GM18519 (cell line): ENCODE data around the gene IQGAP3.
"Not testable (repeated sequence)": the region's sequence is repeated elsewhere in the genome, so short reads cannot be mapped to it uniquely, and the experiment has no call there.

Experiments
- ATAC-seq: cut with Tn5 transposase; IDR thresholded peaks from one replicate; pipeline ENCODE4 v1.9.1; 2021; ENCODE audit warnings: mild to moderate bottlenecking, moderate library complexity; ENCODE audit not compliant: unreplicated experiment, low FRiP score

Gene IQGAP3

DNA sequence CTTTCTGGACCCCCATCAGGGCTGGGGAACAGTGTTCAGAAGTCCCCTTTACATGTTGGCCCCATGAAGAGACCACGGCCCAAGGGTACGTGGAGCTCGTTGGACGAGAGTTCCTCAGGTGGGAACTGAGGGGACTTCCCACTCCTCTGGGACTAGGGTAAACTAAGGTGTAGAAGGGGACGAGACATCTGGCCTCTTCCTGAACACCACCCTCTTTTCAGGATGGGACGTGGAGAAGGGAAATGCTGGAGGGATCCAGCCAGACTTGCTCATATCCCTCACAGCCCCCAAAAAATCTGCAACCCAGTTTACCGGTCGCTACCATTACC, 21.3 kb upstream of the IQGAP3 start:
- no peak for ATAC-seq

DNA sequence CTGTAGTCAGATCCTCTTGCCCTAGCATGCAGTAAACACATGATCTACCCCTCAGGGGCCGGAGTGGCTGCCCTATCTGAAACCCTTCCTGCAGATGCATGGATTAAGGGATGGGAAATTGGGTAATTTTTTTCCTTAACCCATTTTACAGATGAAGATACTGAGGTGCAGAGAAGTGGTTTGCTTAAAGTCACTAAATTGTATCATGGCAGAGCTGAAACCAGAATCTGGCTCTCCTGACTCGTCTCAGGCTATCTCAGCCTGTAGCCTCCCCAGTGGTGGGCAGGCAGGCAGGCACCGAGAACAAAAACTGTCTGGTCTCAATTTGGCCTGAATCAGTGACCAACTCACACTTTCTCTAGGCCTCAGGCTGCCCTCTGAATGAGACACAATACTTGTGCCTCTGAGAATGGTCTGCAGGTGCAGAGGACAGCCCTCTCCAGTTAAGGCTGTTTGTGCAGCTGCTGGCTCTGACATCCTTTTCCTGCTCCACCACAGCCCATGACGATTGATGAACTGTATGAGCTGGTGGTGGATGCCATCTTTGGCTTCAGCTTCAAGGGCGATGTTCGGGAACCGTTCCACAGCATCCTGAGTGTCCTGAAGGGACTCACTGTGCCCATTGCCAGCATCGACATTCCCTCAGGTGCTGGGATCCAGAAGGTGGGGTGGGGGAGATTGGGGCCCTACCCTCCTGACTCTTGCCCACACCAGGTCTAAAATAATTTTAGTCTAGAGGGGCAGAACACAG, 20.7 kb upstream of the IQGAP3 start:
- no peak for ATAC-seq

DNA sequence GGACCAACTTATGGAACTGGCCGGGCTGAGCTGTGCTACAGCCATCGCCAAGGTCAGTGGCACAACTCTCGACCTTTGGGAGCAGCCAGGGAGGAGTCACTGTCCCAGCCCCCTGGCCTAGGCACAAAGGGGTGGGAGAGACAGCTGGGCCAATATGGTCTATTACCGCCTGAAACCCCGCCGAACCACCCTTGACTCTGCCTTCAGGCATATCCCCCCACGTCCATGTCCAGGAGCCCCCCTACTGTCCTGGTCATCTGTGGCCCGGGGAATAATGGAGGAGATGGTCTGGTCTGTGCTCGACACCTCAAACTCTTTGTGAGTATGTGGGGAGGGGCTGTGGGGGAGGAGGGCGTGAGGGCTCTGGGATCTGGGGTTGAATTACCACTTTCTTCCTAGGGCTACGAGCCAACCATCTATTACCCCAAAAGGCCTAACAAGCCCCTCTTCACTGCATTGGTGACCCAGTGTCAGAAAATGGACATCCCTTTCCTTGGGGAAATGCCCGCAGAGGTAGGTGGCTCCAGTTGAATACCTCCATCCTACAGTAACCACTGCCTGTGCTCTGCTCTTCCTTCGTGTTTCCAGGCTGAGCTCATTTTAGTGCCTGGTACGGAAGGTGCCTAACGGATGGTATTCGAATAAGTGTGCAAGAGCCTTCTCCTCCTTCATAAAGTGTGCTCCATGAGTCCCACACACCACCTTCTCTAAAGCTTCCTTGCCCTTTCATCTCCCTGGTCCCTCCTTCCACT, 20.0 kb upstream of the IQGAP3 start:
- no peak for ATAC-seq

DNA sequence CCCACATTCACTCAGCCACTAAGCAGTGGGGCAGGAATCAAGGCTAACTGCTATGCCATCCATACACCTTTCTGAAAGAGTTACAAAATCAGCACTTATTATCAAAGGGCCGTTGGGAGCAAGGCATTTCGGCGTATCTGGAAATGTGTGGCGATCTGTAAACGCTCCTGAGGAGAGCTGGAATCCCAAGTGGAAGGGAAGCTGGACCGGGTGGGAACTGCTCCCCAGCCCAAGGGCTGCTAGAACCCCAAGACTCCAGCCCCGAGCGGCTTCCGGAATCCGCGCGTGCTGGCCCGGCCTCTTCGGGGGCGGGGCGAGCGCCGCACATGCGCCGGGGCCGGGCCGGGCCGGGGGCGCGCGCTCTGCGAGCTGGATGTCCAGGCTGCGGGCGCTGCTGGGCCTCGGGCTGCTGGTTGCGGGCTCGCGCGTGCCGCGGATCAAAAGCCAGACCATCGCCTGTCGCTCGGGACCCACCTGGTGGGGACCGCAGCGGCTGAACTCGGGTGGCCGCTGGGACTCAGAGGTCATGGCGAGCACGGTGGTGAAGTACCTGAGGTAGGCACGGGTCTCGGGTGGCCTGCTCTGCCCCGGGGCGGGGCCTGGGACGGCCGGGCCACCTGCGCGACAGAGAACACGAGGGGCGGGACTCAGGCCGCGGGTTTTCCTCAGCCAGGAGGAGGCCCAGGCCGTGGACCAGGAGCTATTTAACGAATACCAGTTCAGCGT, 19.2 kb upstream of the IQGAP3 start, which contains the start of gene NAXE:
Gene NAXE, plus strand, starts transcription at position 345 of the 726 bp plus-strand sequence. Its CDS starts 29 bp downstream, at position 374.
- ATAC-seq = peak; percentile 55

DNA sequence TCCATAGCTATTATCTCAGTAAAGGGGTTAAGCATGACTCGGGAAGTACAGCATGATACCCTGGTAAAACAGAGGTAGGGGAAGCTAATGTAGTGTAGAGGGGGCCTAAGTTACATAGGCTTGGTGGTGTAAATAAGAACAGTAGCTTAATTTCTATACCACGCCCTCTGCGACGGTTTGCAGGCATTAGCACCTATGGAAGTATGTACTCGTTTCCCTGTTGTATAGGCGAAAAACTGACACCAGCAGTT, 18.7 kb upstream of the IQGAP3 start:
- no peak for ATAC-seq

DNA sequence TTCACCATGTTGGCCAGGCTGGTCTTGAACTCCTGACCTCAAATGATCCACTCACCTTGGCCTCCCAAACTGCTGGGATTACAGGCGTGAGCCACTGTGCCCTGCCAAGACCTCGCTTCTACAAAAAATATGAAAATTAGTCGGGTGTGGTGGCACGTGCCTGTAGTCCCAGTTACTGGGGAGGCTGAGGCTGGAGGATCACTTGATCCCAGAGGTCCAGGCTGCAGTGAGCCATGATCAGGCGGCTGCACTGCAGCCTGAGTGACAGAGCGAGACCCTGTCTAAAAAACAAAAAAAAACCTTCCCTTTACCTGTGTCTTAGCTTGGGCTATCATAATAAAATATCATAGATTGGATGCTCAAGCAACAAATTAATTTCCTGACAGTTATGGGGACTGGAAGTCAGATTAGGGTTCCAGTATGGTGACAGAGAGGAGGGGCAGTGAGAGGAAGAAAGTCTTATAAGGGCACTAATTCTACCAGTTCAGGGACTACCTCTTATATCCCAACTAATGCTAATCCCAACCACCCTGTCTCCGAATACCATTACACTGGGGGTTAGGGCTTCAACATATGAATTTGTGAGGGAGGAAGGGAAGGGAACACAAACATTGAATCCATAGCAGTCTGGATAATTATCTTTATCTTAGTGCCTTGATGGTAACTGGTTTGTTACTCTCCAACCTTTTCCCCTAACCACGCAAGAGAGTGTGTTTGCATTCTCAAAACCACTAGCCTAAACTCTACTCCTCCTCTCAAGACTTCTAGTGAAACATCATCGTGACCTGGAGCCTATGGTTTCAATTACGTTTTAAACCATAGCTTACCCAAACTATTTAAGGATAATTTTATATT, 18.2 kb upstream of the IQGAP3 start:
- no peak for ATAC-seq

DNA sequence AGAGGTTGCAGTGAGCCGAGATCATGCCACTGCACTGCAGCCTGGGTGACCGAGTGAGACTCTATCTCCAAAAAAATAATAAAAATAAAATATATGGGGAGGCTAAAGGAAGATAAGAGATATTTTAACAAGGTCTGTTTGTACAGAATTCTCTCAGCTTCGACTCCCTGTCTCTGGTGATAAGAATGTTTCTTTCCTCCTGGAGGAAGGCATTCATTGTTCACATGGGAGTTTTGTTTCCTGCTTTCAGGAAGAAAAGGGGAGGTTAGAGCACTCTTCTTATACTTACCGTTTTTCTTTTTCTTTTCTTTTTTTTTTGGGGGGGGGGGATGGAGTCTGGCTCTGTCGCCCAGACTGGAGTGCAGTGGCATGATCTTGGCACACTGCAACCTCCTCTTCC, 17.2 kb upstream of the IQGAP3 start:
- ATAC-seq = no peak

DNA sequence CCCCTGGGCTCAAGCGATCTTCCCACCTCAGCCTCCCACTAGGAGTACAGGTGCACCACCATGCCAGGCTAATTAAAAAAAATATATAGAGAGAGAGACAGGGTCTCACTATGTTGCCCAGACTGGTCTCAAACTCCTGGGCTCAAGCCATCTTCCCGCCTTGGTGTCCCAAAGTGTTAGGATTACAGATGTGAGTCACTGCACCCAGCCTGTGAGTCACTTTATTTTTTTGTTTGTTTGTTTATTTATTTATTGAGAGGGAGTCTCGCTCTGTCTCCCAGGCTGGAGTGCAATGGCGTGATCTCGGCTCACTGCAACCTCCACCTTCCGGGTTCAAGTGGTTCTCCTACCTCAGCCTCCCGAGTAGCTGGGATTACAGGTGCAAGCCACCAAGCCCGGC, 15.6 kb upstream of the IQGAP3 start:
- not testable (repeated sequence) for ATAC-seq

DNA sequence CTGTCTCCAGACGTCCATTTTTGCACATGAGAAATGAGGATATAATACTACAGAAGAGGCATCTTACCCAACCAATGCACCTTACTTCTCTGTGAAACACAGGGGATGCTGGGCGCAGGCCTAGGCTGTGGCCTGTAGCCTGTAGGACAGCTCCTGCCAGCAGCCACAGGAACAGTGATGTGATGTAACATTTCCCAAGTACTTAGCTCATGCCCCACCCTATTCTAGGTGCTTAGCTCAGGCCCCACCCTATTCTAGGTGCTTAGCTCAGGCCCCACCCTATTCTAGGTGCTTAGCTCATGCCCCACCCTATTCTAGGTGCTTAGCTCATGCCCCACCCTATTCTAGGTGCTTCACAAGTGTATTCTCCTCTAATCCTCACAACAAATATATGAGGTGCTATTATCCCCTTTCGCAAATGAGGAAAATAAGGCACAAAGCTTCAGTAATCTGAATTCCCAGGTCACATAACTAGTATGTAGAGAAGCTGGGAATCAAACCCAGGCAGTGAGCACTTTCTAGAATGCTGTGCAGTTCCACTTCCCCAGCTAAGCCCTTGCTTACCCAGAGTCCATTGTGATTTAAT, 14.6 kb upstream of the IQGAP3 start:
- ATAC-seq = no peak

DNA sequence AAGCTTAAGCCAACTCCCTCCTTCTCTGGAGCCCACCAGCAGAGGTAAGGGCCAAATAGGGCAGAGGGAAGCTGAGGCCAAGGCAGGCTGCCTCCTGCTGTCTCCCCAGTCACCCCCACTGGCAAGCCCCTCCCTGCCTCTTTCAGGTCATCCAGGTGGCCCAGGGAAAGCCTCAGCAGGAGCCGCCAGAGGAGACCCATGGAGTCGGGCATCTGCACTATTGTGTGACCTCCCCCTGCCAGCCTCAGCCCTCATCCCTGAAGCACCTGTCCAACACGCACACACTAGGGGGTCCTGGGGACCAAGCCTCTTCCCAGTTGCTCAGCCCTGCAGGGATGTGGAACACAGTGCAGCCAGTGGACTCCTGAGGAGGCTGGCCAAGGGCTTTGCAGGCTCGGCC, 14.0 kb upstream of the IQGAP3 start:
- ATAC-seq = no peak

DNA sequence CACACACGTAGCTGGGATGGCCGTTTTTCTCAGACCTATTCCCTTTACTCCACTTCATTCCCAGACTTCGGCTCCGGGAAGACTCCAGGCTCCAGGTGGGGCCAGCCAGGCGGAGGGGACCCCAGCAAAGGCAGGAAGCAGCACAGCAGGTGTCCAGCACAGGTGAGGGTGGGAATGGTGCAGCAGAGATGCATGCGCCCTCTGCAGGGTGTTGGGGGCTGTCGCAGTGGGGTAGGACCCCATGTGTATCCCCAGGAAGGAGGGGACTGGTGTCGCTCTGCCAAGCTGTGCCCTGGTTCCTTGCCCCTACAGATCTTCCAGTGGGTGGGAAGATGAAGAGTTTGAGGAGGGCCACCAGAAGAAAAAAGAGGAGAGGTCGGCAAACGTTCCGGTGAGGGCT, 12.4 kb upstream of the IQGAP3 start:
- ATAC-seq = no peak

DNA sequence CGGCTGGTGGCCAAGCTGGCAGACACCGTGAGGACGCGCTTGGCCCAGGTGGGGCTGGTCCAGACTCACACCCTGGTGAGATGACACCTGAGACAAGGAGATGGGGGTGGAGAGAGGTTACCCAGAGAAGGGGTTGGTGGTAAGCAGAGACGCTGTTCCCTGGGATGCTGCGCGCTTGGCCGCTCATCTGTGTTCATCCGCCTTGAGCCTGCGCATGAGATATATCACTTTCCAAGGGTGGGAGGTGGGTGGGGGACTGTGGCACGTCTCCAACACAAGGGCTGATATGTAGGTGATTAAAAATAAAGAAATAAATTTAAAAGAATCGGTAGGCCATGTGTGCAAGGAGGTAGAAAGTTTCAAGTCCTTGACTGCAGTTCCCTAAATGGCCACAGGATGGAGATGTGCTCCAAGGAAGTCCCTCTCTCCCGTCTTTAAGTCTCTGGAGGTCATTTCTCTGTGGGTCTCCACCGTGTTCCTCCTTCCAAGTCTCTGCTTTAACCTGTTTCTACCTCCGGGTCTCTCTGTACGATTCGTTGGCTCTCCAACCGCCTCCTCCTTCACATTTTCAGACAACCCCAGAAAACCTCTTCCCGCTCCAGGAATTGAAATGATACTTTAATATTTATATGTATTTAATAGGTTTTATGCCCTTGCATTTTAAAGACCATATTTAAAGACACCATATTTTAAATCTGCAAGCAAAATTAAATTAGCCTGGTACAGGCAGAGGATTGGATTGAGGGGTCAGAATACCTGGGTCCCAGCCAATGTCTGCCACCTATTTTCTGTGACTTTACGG, 11.7 kb upstream of the IQGAP3 start:
- ATAC-seq = no peak

DNA sequence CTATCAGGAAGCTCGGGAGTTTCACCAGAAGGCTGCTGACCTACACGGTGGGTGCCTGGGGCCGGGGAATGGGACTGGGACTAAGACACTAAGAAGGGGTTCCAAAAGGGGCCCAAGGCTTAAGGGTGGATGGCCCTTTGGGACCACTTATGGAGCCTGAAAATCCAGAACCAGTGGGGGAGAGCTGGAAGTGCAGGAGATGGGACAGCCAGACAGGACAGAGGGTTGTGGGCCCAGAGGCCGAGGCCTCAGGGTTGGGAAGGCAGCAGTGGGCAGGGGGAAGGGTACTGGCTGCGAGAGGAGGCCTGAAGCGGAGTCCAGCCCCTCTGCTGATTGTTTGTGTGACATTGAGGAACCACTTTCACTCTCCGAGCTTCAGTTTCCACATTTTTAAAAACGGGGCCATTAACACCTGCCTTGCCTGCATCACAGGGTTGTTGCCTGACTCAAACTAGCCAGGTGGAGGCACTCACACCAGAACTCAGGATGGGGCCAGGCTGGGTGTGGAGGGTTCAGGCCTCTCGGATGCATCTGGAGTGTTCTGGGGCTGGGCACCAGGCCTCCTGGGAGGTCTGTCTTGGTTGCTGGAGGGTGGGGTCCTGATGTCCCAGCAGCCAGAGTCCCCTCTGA, 10.1 kb upstream of the IQGAP3 start:
- ATAC-seq = no peak

DNA sequence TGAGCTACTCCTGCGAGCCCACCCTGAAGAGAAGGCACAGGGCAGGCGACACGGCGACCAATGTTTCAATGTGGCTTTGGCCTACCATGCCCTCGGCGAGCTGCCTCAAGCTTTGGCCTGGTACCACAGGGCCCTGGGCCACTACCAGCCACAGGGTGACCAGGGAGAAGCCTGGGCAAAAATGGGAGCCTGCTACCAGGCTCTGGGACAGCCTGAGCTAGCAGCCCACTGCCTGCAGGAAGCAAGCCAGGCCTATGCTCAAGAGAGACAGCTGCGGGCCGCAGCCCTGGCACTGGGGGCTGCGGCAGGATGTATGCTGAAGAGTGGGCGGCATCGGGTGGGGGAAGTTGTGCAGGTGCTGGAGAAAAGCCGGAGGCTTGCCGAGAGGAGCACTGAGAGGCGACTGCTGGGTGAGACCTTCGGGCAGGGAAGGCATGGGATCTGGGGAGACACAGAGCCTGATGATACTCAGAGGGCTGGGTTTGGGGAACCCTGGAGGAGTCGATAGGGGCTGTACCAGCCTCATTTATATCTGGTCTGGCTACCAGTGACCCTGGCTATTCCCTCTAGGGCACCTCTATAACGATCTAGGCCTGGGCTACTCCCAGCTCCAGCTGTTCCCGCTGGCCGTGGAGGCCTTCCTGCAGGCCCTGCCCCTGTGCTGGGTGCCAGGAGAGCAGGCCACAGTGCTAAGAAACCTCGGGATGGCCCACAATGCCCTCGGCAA, 9.5 kb upstream of the IQGAP3 start:
- ATAC-seq = no peak

DNA sequence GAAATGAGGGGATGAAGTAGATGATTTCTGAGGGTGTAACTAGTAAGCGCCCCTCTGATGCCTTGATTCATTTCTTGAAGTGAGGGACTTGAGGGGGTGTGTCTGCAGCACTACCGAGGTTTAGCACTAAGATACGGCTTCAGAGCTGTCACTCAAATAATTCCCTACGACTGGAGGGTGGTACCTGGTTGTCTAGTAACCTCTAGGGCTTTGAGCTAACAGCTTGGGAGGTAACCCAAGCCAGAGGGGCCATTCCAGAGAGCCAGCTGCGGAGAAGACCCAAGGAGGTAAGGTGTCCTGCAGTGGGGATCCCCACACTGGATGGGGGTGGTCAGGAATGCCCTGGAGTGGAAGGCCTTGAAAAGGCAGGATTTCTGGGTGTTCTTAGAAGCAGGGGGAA, 7.1 kb upstream of the IQGAP3 start, which contains the start of gene TTC24:
Gene TTC24, plus strand, starts transcription at position 252 of the 400 bp plus-strand sequence. CDS start 1,642 bp downstream, outside the sequence.
- ATAC-seq = no peak

DNA sequence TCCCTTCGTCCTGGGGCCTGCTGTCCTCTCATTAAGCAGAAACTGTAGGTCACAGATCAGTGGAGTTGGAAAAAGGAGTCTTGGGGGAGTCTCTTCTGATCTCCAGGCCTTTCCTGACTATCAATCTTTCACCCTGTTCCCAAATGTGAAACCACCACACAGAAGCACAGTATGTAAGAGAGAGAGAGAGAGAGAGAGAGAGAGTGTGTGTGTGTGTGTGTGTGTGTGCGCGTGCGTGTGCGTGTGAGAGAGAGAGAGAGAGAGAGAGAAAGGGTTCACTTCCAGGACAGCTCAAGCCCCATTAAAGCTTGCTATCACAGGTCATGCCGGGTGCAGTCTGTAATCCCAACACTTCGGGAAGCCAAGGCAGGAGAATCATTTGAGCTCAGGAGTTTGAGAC, 5.7 kb upstream of the IQGAP3 start:
- no peak for ATAC-seq

DNA sequence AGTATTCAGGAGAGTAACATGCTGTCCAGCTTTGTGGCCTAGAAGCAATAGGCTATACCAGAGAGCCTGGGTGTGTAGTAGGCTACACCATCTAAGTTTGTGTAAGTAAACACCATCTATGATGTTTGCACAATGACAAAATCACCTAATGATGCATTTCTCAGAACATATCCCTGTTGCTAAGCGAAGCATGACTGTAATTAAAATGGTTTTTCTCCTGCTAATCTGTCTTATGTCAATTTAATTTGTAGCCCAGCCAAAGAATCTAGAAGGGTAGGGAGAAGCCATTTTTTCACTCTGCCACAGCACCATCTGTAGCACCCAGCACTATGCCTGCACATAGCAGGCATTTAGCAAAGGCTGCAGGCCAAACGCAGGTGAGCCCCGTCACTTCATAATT, 5.2 kb upstream of the IQGAP3 start:
- no peak for ATAC-seq

DNA sequence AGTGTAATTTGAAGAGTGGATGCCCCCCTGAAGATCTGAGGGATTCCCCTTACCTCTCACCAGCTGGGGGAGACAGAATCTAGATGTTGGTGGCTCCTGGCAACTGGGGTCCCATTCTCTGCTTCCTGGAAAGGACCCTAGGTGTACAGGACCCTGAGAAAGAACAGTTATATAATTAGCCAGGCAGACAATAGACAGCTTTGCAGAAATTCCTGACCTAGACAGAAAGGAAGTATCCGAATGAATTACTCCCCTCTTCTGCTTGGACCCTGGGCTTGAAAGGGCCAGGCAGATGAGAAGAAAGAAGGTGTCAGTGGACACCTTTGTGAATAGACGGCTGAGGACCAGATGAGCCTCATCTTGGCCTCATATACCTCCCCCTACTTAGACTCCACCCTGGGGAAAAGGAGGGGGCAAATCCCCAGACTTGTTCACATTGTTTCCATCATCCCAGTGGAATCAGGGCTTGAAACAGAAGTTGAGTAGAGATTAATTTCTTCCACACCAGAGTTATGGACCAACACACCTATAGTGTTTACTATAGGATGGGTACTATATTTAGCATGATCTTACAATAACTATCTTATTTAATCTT, 1.8 kb upstream of the IQGAP3 start:
- ATAC-seq = no peak
